Right renal cortex interstitium (tissue), 3 donors: ENCODE results near the gene GNB1L. TPM values are rescaled to one million over a fixed set of nuclear protein-coding genes. Genes with fewer than 3 reads are reported as not detected.
"Not testable (repeated sequence)": the region's sequence is repeated elsewhere in the genome, so short reads cannot be mapped to it uniquely, and the experiment has no call there.

Experiments used
- DNase-seq, 3 donors: peaks; one replicate each; pipeline ENCODE4 v3.0.0-alpha.2; 2013; ENCODE audit warnings: low read depth in 3 of 3, low spot score in 2 of 3
- polyA plus RNA-seq, 3 donors: library from polyadenylated mRNA; unstranded; fragments of 120-200 nt; gene quantifications; one replicate each; pipeline ENCODE4 v1.2.1, GENCODE V29; 2013; ENCODE audit not compliant: insufficient read length in 3 of 3

GNB1L gene
- polyA plus RNA-seq, 3 donors = 2.3 to 3.5 (median 3.2) TPM

DNA sequence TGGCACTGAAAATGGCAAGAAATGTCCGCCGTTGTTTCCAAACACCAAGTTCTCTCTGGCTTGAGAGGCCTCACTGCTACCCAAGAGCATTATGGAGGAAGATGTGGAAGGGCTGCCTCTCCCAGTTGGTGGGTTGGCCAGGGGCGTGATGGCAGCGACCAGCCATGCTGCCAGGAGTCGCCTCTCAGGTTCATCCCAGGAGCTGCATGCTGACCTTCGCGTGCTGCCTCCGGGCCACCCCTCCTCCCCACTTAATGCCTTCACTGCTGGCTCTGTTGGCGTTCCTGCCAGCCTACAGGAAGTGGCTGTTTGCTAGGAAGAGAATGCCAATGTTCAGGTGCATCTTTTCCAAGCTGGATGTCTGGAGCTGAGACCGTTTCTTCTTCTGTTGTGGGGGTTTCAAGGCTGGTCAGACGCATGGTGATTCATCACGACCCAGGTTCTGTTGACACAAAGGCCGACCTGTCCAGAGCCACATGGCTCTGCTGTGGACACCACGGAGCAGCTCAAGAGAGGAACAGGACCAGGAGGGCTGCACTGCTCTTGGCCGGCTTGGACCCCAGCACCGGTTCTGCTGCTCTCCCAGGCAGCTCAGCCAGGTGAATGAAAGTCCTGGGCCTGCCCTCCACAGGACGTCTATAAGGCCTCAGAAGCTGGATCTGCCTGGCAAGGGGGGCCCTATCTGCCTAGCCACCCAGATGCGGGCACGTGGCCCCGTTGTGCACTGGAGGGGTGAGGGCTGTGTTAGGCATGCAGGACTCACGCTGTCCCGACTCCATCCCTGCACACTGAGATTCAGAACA lies 69.0 kb downstream of the GNB1L start:
- no peak for DNase-seq

DNA sequence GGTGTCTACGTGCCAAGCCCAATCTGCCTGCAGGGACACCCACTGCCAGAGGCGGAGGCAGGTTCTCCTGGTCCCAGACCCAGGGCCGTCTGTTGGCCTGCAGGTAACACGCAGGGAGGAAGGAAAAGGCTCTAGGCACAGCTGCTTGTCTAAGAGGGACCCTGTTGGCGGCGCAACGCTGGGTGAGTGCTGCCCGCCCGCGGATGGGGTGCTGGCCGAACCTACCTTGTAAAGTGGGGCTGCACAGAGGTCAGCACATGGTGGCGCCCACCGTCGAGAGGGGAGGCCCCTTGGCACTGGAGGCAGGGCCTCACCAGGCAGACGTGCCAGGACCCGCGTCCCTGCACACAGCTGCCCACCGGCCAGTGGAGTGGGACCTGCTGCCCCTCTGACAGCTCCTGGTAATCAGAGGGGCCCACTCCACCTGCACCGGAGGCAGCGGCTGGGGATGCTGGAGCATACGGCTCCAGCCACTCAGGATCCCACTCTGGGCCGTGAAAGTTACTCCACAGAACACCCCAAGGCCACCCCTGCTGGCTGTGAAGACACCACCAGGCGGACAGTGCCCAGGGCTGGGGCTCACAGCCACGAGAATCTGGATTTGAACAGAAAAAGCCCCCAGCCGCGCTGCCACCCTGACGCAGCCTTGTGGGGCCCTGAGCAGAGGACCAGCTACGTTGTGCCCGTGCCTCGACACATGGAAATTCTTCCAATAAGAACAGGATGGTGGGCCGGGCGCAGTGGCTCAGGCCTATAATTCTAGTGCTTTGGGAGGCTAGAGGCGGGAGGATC lies 70.1 kb downstream of the GNB1L start:
- DNase-seq = no peak

DNA sequence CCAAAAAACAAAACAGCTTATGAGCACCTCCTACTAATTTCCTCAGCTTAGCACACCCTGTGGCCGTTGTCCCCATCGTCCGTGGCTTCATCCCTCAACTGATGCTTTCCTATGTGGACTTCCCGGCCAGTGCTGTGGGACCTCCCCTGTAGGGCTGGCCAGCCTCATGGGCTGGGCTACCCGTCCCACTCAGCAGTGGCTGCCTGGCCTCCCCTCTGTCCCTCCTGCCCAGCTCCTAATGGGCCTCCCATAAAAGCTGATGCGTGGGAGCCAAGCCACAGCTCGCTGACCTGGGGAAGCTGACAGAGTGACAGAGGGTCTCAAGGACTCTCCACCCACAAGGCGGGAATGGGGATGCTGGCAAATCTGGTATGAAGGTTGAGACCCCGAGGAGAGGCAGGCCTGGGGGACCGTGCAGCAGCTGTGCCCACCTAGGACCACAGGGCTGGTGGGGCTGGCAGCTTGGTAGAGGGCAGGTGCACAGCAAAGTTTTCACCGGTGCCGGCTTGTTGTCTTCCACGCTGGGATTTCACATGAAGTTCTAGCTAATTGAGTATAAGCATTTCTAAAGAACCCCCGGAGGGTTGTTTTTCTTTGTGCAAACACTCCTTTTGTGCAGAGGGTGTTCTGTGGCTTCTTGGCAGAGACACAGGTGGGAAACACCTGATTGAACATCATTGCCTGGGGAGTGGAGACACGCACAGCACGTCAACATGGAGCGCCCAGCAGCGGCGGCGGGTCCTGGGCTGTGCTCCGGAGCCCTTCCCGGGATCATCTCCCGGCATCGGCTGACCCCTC lies 70.9 kb downstream of the GNB1L start:
- DNase-seq = no peak

DNA sequence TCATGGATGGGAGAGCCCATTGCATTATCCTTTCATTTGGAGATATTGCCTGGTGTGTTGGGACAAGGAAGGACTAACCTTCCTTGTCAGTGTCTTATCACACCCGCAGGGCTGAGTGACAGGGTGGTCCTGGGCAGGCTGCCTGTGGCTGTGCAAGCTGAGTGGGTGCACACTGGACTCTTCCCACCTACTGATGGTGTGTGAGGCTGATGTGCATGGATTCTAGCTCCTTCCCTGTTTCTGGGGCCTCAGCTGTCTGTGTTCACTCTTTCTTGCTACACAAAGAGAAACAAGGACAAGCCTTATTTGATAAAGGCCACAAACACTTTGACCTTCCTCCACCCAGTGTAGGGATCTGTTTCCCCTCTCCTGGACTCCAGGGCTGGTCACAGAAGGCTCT lies 72.1 kb downstream of the GNB1L start:
- no peak for DNase-seq

DNA sequence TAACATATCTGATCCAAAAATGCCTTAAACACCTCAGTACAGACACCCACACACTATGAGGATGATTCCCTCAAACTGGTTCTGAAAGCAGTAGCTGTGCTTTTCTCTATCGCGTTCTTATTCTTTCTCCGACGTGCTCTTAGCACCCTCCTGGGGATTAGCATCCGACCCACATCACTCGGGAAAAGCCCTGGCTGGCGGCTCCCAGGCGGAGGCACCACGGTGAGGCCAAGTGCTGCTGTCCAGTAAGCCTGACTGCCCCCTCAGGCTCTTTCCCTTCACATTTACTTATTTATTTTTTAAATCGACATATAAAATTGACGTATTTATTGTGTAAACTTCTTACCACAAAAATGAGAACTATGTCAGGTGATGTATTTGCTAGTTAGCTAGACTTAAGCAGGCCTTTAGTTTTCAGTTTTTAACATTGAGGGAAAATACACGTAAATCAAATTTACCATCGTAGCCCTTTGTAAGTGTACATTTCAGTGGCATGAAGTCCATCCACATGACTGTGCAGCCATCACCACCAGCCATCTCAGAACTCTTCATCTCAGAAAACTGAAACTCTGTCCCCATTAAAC lies 74.9 kb downstream of the GNB1L start:
- no peak for DNase-seq

DNA sequence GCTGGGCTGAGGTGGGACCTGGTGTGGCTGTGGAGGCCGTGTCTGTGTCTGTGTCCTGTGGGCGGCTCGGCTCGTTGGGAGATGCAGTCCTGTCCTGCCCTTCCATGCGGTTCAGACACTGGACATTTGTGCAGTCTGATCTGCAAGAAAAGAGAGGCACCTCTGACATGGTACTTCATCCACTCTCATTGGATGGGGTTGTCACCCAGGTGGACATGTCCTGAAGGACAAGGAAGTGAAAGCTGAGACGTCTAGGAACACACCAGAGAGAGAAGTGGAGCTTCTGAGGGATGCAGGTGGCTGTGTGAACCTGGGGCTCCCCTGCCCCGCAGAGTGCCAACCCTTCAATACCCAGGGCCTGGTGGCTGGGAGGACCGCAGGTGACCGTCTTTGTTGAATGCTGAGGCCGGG lies 75.7 kb downstream of the GNB1L start:
- no peak for DNase-seq

DNA sequence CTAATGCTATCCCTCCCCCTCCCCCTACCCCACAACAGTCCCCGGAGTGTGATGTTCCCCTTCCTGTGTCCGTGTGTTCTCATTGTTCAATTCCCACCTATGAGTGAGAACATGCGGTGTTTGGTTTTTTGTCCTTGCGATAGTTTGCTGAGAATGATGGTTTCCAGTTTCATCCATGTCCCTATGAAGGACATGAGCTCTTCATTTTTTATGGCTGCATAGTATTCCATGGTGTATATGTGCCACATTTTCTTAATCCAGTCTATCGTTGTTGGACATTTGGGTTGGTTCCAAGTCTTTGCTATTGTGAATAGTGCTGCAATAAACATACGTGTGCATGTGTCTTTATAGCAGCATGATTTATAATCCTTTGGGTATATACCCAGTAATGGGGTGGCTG lies 77.5 kb downstream of the GNB1L start:
- not testable (repeated sequence) for DNase-seq

DNA sequence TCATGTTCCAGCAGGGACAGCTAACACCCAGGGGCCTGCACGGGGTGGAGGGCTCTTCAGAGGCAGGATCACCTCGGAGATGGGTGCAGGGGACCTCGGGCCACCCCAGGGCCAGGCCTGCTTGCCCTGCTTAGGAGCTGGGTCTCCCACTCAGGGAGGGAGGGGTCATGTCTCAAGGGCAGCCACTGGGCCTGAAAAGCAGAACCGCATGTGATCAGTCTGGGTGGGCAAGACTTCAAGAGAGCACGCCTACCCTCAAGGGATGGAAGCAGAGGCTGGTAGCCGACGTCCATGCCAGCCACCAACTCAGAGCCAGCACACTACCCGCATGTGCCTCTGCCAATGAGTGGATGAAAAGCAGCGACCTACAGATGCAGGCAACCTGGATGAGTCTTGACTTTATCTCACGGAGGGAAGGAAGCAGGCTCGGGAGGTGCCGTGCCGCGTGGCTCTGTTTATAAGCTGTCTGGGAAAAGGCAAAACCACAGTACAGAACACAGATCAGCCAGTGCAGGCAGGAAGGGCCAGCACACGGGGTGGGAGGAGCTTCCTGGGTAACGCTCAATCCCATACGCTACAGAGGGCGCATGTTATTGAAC lies 78.1 kb downstream of the GNB1L start:
- no peak for DNase-seq

DNA sequence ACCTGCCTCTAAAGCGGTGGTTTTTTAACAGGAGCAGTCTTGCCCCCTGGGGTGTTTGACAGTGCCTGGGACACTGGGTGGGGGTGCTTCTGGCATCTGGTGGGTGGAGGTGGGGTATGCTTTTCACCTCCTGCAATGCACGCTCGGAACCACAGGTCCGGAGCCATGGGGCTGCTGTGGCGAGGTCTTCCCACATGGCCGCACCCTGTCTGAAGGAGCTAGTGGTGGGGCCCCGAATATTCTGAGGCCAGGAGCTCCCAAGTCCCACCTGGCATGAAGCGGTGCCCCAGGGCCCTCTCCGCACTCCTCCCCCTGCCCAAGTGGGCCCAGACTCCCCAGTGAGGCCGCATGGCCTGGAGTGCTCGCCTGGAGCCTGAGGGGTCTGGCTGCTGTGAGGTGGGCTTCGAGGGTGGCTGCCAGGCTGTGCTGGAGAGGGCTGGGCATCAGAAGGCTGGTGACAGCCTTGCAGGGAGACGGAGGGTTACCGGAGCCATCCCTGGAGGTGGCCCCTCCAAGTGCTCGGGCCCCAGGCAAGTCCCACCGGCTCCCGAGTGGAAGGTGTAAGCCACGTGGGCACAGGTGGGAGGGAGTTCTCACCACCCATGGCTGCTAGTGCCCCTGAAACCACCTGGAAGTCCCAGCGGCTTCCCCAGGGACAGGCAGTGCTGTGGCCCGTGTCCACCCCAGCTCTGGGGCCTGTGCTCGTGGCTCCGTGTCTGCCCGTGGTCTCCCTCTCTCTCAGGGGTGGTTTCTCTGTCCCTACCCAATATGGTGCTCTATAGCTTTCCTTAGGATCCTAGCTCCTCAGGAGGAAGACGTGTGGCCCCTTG lies 79.0 kb downstream of the GNB1L start:
- no peak for DNase-seq

DNA sequence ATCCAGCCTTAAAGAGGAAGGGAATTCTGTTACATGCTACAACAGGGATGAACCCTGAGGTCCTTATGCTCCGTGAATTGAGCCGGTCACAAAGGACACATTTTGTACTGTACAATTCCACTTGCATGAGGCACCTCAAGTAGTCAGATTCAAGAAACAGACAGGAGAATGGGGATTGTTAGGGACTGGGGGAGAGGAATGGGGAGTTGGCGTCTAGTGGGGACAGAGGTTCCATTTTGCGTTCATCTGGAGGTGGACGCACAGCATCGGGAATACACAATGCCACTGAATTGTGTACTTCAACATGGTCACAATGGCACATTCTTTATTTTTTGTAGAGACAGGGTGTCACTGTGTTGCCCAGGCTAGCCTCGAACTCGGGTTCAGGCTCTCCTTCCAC lies 80.0 kb downstream of the GNB1L start:
- DNase-seq = no peak

DNA sequence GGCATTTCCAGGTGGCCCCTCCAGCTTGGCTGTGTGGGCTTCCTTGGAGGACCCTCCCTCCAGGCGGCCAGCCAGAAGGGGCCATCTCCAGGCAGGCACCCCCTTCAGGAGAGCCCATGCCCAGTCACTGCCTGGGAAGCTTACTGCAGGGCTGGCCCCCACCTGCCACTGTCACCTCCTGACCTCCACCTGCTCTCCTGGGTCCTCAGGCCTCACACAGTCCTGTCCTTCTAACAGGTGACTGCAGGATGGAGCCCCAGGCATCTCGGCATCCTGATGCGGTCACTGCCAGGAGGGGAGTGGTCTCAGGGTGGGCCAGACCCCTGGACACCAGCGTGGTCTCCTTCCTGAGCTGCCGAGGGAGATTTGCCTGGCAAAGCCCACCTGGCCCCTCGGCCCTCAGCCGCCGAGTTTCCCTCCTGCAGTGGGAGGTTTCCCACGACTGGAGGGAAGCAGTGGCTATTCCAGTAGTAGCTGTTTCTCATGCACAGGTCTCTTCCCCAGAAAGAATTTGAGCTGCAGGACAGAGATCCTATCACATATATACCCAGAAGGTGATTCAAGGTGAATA lies 81.1 kb downstream of the GNB1L start:
- no peak for DNase-seq

DNA sequence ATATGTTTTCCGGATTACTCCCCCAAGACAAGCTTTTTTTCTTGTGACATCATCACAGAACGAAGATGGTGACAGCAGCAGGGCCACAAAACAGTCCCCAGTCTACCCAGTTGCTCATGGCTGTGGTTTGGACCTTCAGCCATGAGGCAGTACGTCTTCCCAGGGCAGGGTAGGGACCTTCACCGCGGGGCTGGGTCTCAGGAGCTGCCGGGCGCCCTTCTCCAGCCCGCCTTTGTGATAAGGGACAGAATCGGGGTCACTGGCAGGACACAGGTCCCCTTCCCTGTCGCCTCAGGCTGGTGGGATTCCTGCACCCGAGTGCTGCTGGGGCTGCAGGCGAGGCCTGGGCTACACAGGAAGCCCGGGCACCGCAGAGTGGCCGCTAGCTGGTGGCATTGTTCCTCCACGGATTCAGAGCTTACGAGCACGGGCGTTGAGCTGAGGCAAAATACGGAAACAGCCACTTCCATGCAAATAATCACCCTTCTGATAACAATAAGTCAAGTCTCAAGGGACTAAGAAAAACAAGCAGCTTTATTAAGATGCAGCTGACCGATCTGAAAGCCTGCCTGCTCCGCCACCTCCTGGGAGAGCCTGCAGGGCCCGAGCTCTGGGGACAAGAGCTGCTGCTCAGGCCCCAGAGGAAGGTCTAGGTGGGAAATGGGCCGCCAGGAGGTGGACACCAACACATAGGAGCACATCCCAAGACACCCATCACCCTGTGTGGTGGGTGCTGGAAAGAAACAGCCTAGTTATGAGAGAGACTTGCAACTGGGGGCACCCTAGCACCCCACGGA lies 81.8 kb downstream of the GNB1L start:
- DNase-seq = no peak

DNA sequence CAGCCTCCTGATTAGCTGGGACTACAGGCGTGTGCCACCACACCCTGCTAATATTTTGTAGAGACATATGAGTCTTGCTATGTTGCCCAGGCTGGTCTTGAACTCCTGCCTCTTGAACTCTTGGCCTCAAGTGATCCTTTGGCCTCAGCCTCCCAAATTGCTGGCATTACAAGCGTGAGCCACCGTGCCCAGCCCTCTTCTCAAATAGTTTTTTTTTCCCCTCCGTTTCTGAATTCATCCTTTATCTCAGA lies 82.3 kb downstream of the GNB1L start:
- DNase-seq = no peak

DNA sequence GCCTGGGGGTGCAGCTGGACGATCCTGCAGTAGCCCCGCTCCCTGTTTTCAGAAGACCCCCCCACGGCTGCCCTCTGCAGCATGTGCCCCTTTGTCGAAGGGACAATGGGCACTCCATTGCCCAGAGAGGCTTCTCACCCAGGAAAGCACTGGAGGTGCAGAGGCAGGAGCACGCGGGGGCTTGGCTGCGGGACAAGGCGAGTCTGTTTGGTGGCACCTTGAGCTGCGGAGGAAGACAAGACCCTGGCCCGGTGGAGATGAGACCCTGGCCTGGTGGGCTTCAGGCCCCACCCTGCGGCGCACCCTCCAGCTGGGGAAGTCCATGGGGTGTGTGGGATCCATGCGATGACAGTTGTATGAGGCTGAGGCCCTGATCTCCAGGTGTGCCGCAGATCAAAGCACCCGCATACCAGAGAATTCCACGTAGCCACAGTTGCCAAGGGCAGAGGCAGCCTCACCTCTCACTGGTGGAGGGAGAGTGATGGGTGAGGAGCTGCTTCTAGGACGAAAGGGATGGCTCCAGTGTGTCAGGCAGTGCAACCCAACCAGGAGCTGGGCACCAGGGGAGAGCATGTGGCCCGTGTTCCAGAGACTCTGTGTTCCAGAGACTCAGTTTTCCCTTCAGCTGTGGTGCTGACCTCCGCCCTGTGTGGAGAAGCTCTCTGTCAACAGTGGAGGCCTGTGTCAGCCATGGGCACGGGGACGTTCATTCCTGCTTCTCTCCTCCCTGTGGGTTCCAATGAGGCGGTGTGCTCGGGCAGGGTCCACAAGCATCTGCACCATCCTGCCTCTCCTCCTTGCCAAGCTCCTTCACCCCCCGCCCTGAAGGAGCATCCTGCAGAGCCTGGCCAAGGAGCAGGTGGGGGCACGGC lies 84.1 kb downstream of the GNB1L start:
- no peak for DNase-seq

DNA sequence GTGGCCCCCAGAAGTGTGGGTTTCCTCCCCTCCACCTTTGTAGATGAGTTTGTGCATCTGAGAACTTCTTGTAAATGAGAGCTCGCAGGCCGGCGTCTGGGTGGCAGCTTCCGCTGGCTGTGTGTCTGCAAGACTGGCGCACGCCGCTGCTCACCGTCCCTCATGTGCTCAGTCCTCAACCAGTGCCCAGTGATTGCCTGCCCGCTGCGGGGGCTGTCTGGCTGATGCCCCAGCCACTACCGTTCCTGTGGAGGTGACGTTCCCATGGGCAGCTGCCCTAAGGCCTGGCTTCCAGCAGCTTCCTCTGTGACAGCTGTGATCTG lies 85.3 kb downstream of the GNB1L start:
- no peak for DNase-seq

DNA sequence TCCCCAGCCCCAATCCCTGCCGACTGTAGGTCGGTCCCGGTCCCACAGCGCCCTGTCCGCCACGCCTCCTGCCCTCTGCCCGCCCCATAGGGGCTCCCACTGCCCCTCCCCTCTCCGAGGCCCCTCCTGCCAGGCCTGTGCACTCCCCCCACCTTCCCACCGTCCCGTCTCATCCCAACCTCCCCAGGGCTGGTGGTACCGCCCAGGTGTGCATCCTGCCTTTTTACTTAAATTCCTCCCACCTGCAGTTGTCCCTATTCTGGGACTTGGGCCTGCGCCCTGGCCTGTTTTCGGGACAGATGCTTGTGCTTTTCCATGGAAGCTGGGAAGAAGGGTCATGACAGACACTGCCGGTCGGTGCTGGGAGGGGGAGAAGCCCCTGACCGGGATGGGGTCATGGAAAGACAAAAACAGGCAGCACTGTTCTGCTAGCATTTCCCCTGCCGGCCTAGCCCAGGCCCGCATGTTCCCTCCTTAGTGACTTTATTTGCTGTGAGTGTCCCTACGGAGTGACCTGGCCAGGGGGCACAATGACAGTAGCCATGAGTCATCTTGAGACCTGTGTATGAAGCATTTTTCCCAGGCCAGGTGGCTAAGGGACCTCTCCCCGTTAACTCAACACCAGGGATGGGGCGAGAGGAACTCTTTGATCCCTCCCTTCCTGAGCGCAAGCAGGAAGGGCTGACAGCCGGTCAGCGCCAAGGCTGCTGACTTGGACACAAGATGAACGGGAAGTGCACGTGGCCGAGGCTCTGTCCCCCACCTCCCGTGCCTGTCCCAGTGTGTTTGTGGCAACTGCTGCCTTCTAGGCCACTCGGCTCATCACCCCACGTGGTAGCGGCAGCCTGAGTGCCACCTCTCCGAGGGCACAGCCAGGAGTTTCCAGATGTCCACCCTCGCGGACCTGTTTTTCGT lies 87.0 kb downstream of the GNB1L start:
- DNase-seq = no peak
